Mesothelial cell of epicardium (in vitro differentiated cells): ENCODE measurements around the gene CPLX1. TPM values are rescaled to one million over a fixed set of nuclear protein-coding genes. Genes with fewer than 3 reads are reported as not detected.

Source experiments
- DNase-seq, 2 experiments: peaks; one replicate each; pipeline ENCODE4 v3.0.0; 2021; ENCODE audit warnings: low spot score in 2 of 2; ENCODE audit not compliant: unreplicated experiment in 2 of 2
- H3K27ac Mint-ChIP-seq: 2 replicates; pipeline ENCODE4 v1.8.0; 2021; ENCODE audit warnings: mixed read lengths
- H3K27me3 Mint-ChIP-seq: 2 replicates; pipeline ENCODE4 v1.8.0; 2021; ENCODE audit warnings: low read depth, mixed read lengths
- H3K36me3 Mint-ChIP-seq: 2 replicates; pipeline ENCODE4 v1.8.0; 2021; ENCODE audit warnings: mixed read lengths
- H3K4me1 Mint-ChIP-seq: 2 replicates; pipeline ENCODE4 v1.8.0; 2021; ENCODE audit warnings: mixed read lengths
- H3K4me3 Mint-ChIP-seq: 2 replicates; pipeline ENCODE4 v1.8.0; 2021; ENCODE audit warnings: mild to moderate bottlenecking, moderate library complexity, mixed read lengths
- H3K9me3 Mint-ChIP-seq: 2 replicates; pipeline ENCODE4 v1.8.0; 2021; ENCODE audit warnings: mixed read lengths
- total RNA-seq: library from RNA; stranded (reverse); gene quantifications from 3 replicates; pipeline ENCODE4 v1.2.1, GENCODE V29; 2021
- TF ChIP-seq, protein P1 (sequence below): fragments of 200-600 bp; sonication (generic); IDR thresholded peaks from one replicate; pipeline ENCODE4 v1.5.0; 2021; ENCODE audit warnings: antibody characterized with exemption; ENCODE audit not compliant: unreplicated experiment

The CPLX1 gene
- total RNA-seq, 1 donor from 2014 or later = 4.6 TPM

DNA sequence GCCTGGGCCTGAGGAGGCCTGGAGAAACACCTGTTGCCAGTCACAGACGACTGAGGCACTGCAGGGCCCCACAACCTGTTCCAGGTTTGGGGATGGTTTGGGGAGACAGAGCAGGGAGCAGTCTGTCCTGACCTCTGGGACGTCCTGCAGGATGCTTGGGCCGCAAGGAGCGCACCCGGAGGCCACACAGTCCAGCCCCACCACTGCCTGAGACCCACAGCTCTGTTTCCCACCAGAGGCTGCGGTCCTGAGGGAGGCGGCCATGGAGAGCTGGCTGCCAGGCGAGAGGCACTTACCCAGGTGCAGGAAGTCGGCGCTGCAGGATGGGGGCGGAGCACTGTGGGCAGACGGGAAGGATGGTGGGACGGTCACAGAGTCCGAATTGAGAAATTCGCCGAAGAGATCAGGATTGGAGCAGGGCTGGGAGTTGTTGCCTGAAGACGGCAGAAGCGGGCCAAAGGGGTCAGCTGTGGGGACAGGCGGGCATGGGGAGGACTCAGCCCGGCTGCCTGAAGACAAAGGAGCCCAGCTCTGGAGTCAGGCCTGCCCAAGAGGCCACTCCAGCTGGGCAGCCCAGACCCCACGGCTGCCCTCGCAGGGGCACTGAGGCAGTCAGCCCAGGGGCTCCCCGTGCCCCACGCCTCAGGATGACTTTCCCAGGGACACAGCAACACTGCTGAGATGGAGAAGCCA is 40.3 kb upstream of the CPLX1 start:
- TF ChIP-seq, protein P1, sequence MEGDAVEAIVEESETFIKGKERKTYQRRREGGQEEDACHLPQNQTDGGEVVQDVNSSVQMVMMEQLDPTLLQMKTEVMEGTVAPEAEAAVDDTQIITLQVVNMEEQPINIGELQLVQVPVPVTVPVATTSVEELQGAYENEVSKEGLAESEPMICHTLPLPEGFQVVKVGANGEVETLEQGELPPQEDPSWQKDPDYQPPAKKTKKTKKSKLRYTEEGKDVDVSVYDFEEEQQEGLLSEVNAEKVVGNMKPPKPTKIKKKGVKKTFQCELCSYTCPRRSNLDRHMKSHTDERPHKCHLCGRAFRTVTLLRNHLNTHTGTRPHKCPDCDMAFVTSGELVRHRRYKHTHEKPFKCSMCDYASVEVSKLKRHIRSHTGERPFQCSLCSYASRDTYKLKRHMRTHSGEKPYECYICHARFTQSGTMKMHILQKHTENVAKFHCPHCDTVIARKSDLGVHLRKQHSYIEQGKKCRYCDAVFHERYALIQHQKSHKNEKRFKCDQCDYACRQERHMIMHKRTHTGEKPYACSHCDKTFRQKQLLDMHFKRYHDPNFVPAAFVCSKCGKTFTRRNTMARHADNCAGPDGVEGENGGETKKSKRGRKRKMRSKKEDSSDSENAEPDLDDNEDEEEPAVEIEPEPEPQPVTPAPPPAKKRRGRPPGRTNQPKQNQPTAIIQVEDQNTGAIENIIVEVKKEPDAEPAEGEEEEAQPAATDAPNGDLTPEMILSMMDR = no peak
- peaks cover 50% of the 10 kb centered on the region for H3K36me3 Mint-ChIP-seq
- H3K4me1 Mint-ChIP-seq = no peaks in the 10 kb centered on the region
- no peak overlapping the region for H3K27ac Mint-ChIP-seq
- H3K4me3 Mint-ChIP-seq = no peak overlapping the region
- H3K27me3 Mint-ChIP-seq = no peaks in the 10 kb centered on the region
- no peak for DNase-seq
- H3K9me3 Mint-ChIP-seq = peaks cover 9% of the 10 kb centered on the region

DNA sequence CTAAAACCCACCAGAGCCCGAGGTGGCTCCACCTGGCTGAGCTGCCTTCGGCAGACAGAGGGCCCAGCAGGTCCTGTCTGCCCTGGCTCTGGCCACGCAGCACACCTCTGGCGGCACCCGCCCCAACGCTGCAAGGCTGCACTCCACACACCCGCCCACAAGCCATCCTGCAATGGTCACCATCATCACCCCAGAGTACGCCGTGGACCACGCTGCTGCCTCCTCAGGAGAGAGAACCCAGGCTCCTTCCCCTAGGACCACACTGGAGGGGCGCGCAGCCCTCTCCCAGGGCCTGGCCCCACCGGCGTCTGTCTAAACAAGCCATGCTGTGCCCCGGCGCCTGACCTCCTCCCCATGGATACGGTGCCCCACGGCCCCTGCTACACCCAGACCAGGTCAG is 39.6 kb upstream of the CPLX1 start:
- Mint-ChIP-seq H3K9me3 (peaks cover 9% of the 10 kb centered on the region), H3K36me3 (peaks cover 52% of the 10 kb centered on the region), H3K27ac (no peak overlapping the region), H3K27me3 (no peaks in the 10 kb centered on the region), H3K4me1 (no peaks in the 10 kb centered on the region), H3K4me3 (no peak overlapping the region)
- no peak for DNase-seq
- TF ChIP-seq, protein P1 = no peak

DNA sequence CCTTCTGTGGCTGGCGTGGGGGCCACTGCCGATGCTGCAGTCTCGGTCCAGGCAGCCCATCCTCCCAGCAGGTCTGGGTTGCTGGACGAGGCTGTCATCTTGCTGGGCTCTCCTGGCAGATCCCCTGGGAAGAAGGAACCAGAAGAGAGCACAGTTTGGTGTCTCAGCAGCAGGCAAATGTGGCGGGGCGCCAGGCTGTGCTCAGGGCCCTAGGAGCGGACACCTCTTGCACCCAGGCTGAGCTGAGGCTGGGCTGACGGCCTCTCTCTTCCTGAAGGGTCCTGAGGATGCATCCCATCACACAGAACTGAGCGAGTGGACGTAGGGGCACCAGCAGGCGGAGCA is 39.2 kb upstream of the CPLX1 start:
- Mint-ChIP-seq H3K27ac (no peak overlapping the region), H3K9me3 (peaks cover 9% of the 10 kb centered on the region), H3K36me3 (peaks cover 52% of the 10 kb centered on the region), H3K4me1 (no peaks in the 10 kb centered on the region), H3K4me3 (no peak overlapping the region), H3K27me3 (no peaks in the 10 kb centered on the region)
- no peak for DNase-seq
- TF ChIP-seq, protein P1 = no peak

DNA sequence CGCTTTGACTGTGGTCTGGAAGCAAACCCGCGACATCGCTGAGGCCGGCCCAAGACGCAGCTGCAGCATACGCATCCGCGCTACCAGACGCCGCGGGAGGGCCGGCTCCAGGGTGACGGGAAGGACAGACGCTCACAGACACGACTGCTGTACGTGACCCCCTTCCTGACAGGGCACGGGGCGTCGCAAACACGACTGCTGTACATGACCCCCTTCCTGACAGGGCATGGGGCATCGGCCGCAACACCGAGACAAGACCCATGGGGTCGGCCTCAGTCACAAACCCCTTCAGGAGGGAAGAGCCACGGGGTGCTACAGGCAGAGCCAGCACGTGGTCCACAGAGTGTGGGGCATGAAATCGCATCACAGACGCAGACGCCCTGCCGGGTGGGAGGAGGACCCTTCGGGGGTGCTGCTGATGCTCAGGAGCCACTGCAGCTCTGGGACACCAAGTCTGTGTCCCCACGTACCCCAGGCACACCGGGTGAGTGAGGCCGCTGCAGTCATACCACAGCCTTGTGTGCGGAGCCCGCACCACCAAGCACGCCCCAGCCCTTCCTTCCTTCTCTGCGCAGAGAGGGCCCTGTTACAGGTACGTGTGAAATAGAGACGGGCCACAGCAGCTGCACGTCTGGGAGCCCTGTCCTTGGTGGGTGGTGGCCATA is 38.7 kb upstream of the CPLX1 start:
- no peaks in the 10 kb centered on the region for H3K27me3 Mint-ChIP-seq
- H3K36me3 Mint-ChIP-seq = peaks cover 50% of the 10 kb centered on the region
- DNase-seq = no peak
- peaks cover 9% of the 10 kb centered on the region for H3K9me3 Mint-ChIP-seq
- no peak overlapping the region for H3K4me3 Mint-ChIP-seq
- H3K4me1 Mint-ChIP-seq = no peaks in the 10 kb centered on the region
- H3K27ac Mint-ChIP-seq = no peak overlapping the region
- TF ChIP-seq, protein P1 = no peak

DNA sequence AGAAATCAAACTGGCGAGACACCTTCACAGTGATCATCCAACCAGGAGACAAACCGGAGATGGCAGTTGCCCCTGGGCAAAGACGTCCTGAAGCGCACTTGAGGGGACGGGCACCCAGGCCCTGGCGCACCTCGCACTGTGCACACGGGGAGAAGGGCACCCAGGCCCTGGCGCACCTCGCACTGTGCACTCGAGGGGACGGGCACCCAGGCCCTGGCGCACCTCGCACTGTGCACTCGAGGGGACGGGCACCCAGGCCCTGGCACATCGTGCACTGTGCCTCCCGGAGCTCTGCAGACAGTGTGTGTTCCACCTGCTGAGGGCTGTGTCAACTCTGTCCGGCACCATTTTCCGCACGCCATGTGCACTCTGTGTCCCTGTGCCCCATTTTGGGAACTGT is 34.6 kb upstream of the CPLX1 start:
- H3K4me3 Mint-ChIP-seq = no peak overlapping the region
- H3K9me3 Mint-ChIP-seq = peaks cover 9% of the 10 kb centered on the region
- H3K27ac Mint-ChIP-seq = no peak overlapping the region
- TF ChIP-seq, protein P1 = no peak
- DNase-seq = no peak
- H3K27me3 Mint-ChIP-seq = no peaks in the 10 kb centered on the region
- no peaks in the 10 kb centered on the region for H3K4me1 Mint-ChIP-seq
- H3K36me3 Mint-ChIP-seq = peaks cover 64% of the 10 kb centered on the region
